Fibroblast of lung (primary cell): Measurements from ENCODE around the gene ZNF860. TPM values are rescaled to one million over a fixed set of nuclear protein-coding genes. Genes with fewer than 3 reads are reported as not detected.
A peak's percentile ranks its signal among the peaks of the same experiment; 100 is the strongest.

Source experiments
- DNase-seq, 2 donors: peaks; one replicate each; pipeline versions ENCODE4 v3.0.0 to v3.0.0-alpha.2; 2010; ENCODE audit warnings: low read depth in 2 of 2
- H2AFZ ChIP-seq: 2 replicates; pipeline ENCODE4 v1.5.1; 2012; ENCODE audit warnings: low read length, control low read depth, inconsistent platforms
- H3K27ac ChIP-seq: 2 replicates; pipeline ENCODE4 v1.5.1; 2011; ENCODE audit warnings: low read length, control low read depth; ENCODE audit not compliant: insufficient read depth
- H3K27me3 ChIP-seq: 2 replicates; pipeline ENCODE4 v1.5.1; 2011; ENCODE audit warnings: mild to moderate bottlenecking, low read length; ENCODE audit not compliant: control insufficient read depth, insufficient read depth
- H3K36me3 ChIP-seq: 2 replicates; pipeline ENCODE4 v1.5.1; 2011; ENCODE audit warnings: low read length; ENCODE audit not compliant: control insufficient read depth, insufficient read depth
- H3K4me1 ChIP-seq: 2 replicates; pipeline ENCODE4 v1.5.1; 2011; ENCODE audit warnings: low read length; ENCODE audit not compliant: control insufficient read depth, insufficient read depth; ENCODE audit errors: extremely low read depth
- H3K4me2 ChIP-seq: 2 replicates; pipeline ENCODE4 v1.5.1; 2011; ENCODE audit warnings: low read length, control low read depth; ENCODE audit not compliant: insufficient read depth; ENCODE audit errors: extremely low read depth
- H3K4me3 ChIP-seq, 4 experiments: fragments of 200-600 bp in 1 of 4; sonication (generic) in 1 of 4; replicated peaks in 1 of 4; 2 replicates each; pipeline ENCODE4 v1.5.1; 2011 to 2016; ENCODE audit warnings: low read length in 4 of 4, low read depth in 3 of 4, mild to moderate bottlenecking in 3 of 4, control low read depth in 2 of 4, inconsistent platforms in 1 of 4, mixed read lengths in 1 of 4; ENCODE audit not compliant: insufficient read depth in 1 of 4; ENCODE audit errors: control extremely low read depth in 1 of 4
- H3K79me2 ChIP-seq: 2 replicates; pipeline ENCODE4 v1.5.1; 2012; ENCODE audit warnings: mild to moderate bottlenecking, low read length, inconsistent platforms; ENCODE audit not compliant: control insufficient read depth, insufficient read depth
- H3K9ac ChIP-seq: 2 replicates; pipeline ENCODE4 v1.5.1; 2011; ENCODE audit warnings: mild to moderate bottlenecking, low read length, control low read depth; ENCODE audit not compliant: insufficient read depth
- H3K9me3 ChIP-seq: 2 replicates; pipeline ENCODE4 v1.5.1; 2012; ENCODE audit warnings: low read depth, low read length; ENCODE audit not compliant: control insufficient read depth, insufficient read depth
- H4K20me1 ChIP-seq: 2 replicates; pipeline ENCODE4 v1.5.1; 2011; ENCODE audit warnings: low read length; ENCODE audit not compliant: control insufficient read depth, insufficient read depth; ENCODE audit errors: extremely low read depth
- CTCF ChIP-seq, 2 donors: IDR thresholded peaks in 1 of 2; conservative IDR thresholded peaks in 1 of 2; 1 replicate in 1 of 2; 2 replicates in 1 of 2; pipeline ENCODE4 v1.5.1; 2011 to 2012; ENCODE audit warnings: low read length in 2 of 2, control low read depth in 1 of 2, inconsistent platforms in 1 of 2, low read depth in 1 of 2, mild to moderate bottlenecking in 1 of 2
- EZH2 ChIP-seq: IDR thresholded peaks from 2 replicates; pipeline ENCODE4 v1.5.1; 2012; ENCODE audit warnings: low read length, control low read depth, mild to moderate bottlenecking; ENCODE audit errors: missing control alignments
- polyA plus RNA-seq, 2 donors: library from polyadenylated mRNA; depleted of rRNA in 1 of 2; stranded (reverse) in 1 of 2; unstranded in 1 of 2; fragments of >200 nt; gene quantifications; 2 replicates each; pipeline ENCODE4 v1.2.1, GENCODE V29; 2011 to 2012; ENCODE audit warnings: missing spikeins in 1 of 2
- total RNA-seq: library from RNA; depleted of rRNA; stranded (reverse); fragments of >200 nt; gene quantifications from 2 replicates; pipeline ENCODE4 v1.2.1, GENCODE V29; 2014

ZNF860 gene
- total and polyA plus RNA-seq, 2 donors (not counting 1 experiment from before 2014, with no cell fraction given), result 0.50 to 0.52 TPM

GRCh38 chr3:31977736-31978135 is 3.8 kb upstream of the ZNF860 start:
- DNase-seq, result no peak
- no peaks in the 10 kb centered on the region for H3K9me3 ChIP-seq
- no peak overlapping the region for H3K4me3 ChIP-seq
- H3K79me2 ChIP-seq, result no peaks in the 10 kb centered on the region
- no peaks in the 10 kb centered on the region for H3K36me3 ChIP-seq
- no peak overlapping the region for H3K9ac ChIP-seq
- no peak overlapping the region for H3K27ac ChIP-seq
- no peaks in the 10 kb centered on the region for H4K20me1 ChIP-seq
- TF ChIP-seq EZH2 (no peak), CTCF (conservative IDR thresholded peaks at IDR 0.05 in 1 of 2, IDR thresholded peaks at IDR 0.05 in 1 of 2; ENCODE audit: low read depth in 1 of 2, low read length in 2 of 2) (no peak)
- H2AFZ ChIP-seq, result no peak overlapping the region
- peaks cover 2% of the 10 kb centered on the region for H3K4me1 ChIP-seq
- H3K27me3 ChIP-seq, result no peaks in the 10 kb centered on the region
- H3K4me2 ChIP-seq, result no peak overlapping the region

- Histone ChIP-seq H3K4me3 (no peak overlapping the region), H3K79me2 (no peaks in the 10 kb centered on the region), H4K20me1 (no peaks in the 10 kb centered on the region), H2AFZ (no peak overlapping the region), H3K9me3 (no peaks in the 10 kb centered on the region), H3K4me2 (no peak overlapping the region), H3K9ac (no peak overlapping the region), H3K27ac (no peak overlapping the region), H3K4me1 (peaks cover 2% of the 10 kb centered on the region), H3K27me3 (no peaks in the 10 kb centered on the region), H3K36me3 (no peaks in the 10 kb centered on the region)
- TF ChIP-seq CTCF (conservative IDR thresholded peaks at IDR 0.05 in 1 of 2, IDR thresholded peaks at IDR 0.05 in 1 of 2; ENCODE audit: low read depth in 1 of 2, low read length in 2 of 2), result no peak
- TF ChIP-seq EZH2, result no peak
- no peak for DNase-seq
Observed at GRCh38 chr3:31978553-31978952, 3.0 kb upstream of the ZNF860 start.

GRCh38 chr3:31979001-31979697 is 2.4 kb upstream of the ZNF860 start:
- Histone ChIP-seq H2AFZ (no peak overlapping the region), H3K27me3 (no peaks in the 10 kb centered on the region), H3K4me1 (peaks cover 2% of the 10 kb centered on the region), H3K4me2 (peak overlapping the region; percentile 64), H3K36me3 (no peaks in the 10 kb centered on the region), H3K79me2 (no peaks in the 10 kb centered on the region), H3K9ac (no peak overlapping the region), H4K20me1 (no peaks in the 10 kb centered on the region), H3K4me3 (peak overlapping the region in 2 of 4 experiments; percentile 41 to 84), H3K9me3 (no peaks in the 10 kb centered on the region), H3K27ac (no peak overlapping the region)
- no peak for DNase-seq
- TF ChIP-seq EZH2 (no peak), CTCF (conservative IDR thresholded peaks at IDR 0.05 in 1 of 2, IDR thresholded peaks at IDR 0.05 in 1 of 2; ENCODE audit: low read depth in 1 of 2, low read length in 2 of 2) (no peak)
